Endothelial cell of umbilical vein (primary cell): Measurements from ENCODE around the gene AGBL4. TPM values are rescaled to one million over a fixed set of nuclear protein-coding genes. Genes with fewer than 3 reads are reported as not detected.

Experiments used
- BruUV-seq: library from RNA; stranded (reverse); fragments of 400-500 nt; replicated peaks from 2 replicates; lab custom pipeline; 2021; lab: Mats Ljungman, UMichigan
- CTCF ChIA-PET: fragments of 300-600, 350-600 bp; sonication (Branson Sonifier 250); formaldehyde crosslinking; loops from one replicate; lab custom pipeline; 2021; ENCODE audit warnings: antibody characterized with exemption, inconsistent platforms; lab: Charles Lee
- POLR2A ChIA-PET: fragments of 300-600, 350-600 bp; sonication (Branson Sonifier 250); formaldehyde crosslinking; loops from one replicate; lab custom pipeline; 2021; ENCODE audit warnings: antibody characterized with exemption, inconsistent platforms; lab: Charles Lee
- DNase-seq: peaks from one replicate; pipeline ENCODE4 v3.0.0-alpha.2; 2011; ENCODE audit warnings: low read depth, low spot score
- FAIRE-seq: peaks from 2 replicates; lab custom pipeline; 2011; peaks lifted over from hg19 to GRCh38; lab: Jason Lieb, UNC
- H2AFZ ChIP-seq: 2 replicates; pipeline ENCODE4 v1.6.0; 2012; ENCODE audit warnings: low read depth, low read length, control low read depth, inconsistent platforms
- H3K27ac ChIP-seq: 2 replicates; pipeline ENCODE4 v1.5.1; 2011; ENCODE audit warnings: low read depth, mild to moderate bottlenecking, control low read depth, low read length, moderate library complexity; ENCODE audit not compliant: insufficient read depth
- H3K27me3 ChIP-seq, 2 experiments: 2 replicates each; pipeline versions ENCODE4 v1.6.0 to v1.6.1; 2011; ENCODE audit warnings: low read length in 2 of 2, mixed read lengths in 1 of 2; ENCODE audit not compliant: control insufficient read depth in 2 of 2, insufficient read depth in 2 of 2
- H3K36me3 ChIP-seq, 2 experiments: 2 replicates in 1 of 2; 3 replicates in 1 of 2; pipeline ENCODE4 v1.5.1; 2011; ENCODE audit warnings: low read length in 2 of 2, mild to moderate bottlenecking in 1 of 2, moderate library complexity in 1 of 2; ENCODE audit not compliant: control insufficient read depth in 2 of 2, insufficient read depth in 2 of 2; ENCODE audit errors: extremely low read depth in 1 of 2
- H3K4me1 ChIP-seq: 3 replicates; pipeline ENCODE4 v1.5.1; 2011; ENCODE audit warnings: mild to moderate bottlenecking, low read length; ENCODE audit not compliant: control insufficient read depth, insufficient read depth; ENCODE audit errors: extremely low read depth
- H3K4me2 ChIP-seq: 2 replicates; pipeline ENCODE4 v1.6.1; 2011; ENCODE audit warnings: low read length, control low read depth, mixed read lengths; ENCODE audit not compliant: insufficient read depth
- H3K4me3 ChIP-seq, 3 experiments: fragments of 200-600 bp in 1 of 3; sonication (generic), shearing (Covaris generic) in 1 of 3; replicated peaks in 1 of 3; 2 replicates each; pipeline ENCODE4 v1.5.1; 2011 to 2016; ENCODE audit warnings: control low read depth in 3 of 3, low read length in 3 of 3, mild to moderate bottlenecking in 2 of 3, inconsistent platforms in 1 of 3, low read depth in 1 of 3, moderate library complexity in 1 of 3; ENCODE audit not compliant: insufficient read depth in 1 of 3
- H3K79me2 ChIP-seq: 2 replicates; pipeline ENCODE4 v1.6.0; 2012; ENCODE audit warnings: low read length, inconsistent platforms; ENCODE audit not compliant: control insufficient read depth, insufficient read depth
- H3K9ac ChIP-seq: replicated peaks from 2 replicates; pipeline ENCODE3; 2011; ENCODE audit warnings: low read length, control low read depth; ENCODE audit not compliant: insufficient read depth; ENCODE audit errors: extremely low read depth
- H3K9me1 ChIP-seq: replicated peaks from 3 replicates; pipeline ENCODE4 v1.6.0; 2011; ENCODE audit warnings: mild to moderate bottlenecking, low read length; ENCODE audit not compliant: control insufficient read depth, insufficient read depth; ENCODE audit errors: extremely low read depth
- H3K9me3 ChIP-seq: replicated peaks from 2 replicates; pipeline ENCODE4 v1.5.1; 2012; ENCODE audit warnings: low read length, inconsistent platforms; ENCODE audit not compliant: control insufficient read depth, insufficient read depth
- H4K20me1 ChIP-seq: replicated peaks from 2 replicates; pipeline ENCODE3; 2011; ENCODE audit warnings: mild to moderate bottlenecking, low read length; ENCODE audit not compliant: control insufficient read depth, insufficient read depth; ENCODE audit errors: extremely low read depth
- EZH2 ChIP-seq: IDR thresholded peaks from 2 replicates; pipeline ENCODE4 v1.6.1; 2012; ENCODE audit warnings: borderline replicate concordance, low read depth, mild to moderate bottlenecking, moderate library complexity, low read length, inconsistent platforms; ENCODE audit not compliant: severe bottlenecking
- FOS ChIP-seq: IDR thresholded peaks from 2 replicates; pipeline ENCODE4 v1.6.1; 2011; ENCODE audit warnings: mild to moderate bottlenecking, low read length, moderate library complexity, borderline replicate concordance; ENCODE audit not compliant: insufficient read depth
- GATA2 ChIP-seq: IDR thresholded peaks from 2 replicates; pipeline ENCODE4 v1.7.0; 2011; ENCODE audit warnings: low read depth, mild to moderate bottlenecking, moderate library complexity, mixed read lengths, low read length; ENCODE audit not compliant: insufficient read length, insufficient read depth
- JUN ChIP-seq: IDR thresholded peaks from 2 replicates; pipeline ENCODE4 v1.6.1; 2011; ENCODE audit warnings: borderline replicate concordance, low read depth; ENCODE audit not compliant: insufficient read length, insufficient read depth
- MYC ChIP-seq: IDR thresholded peaks from one replicate; pipeline ENCODE4 v1.6.1; 2011; ENCODE audit warnings: mild to moderate bottlenecking, low read depth, low read length
- POLR2A ChIP-seq: IDR thresholded peaks from 2 replicates; pipeline ENCODE4 v1.6.1; 2012; ENCODE audit warnings: low read depth, mild to moderate bottlenecking, control low read depth, low read length
- POLR2AphosphoS5 ChIP-seq: IDR thresholded peaks from 2 replicates; pipeline ENCODE4 v1.6.1; 2012; ENCODE audit warnings: low read depth, mild to moderate bottlenecking, control low read depth, low read length, moderate library complexity; ENCODE audit not compliant: insufficient read depth
- dilution Hi-C: fragments of 300-500 bp; cut with MboI; formaldehyde crosslinking; loops from one replicate; pipeline ENCODE4 v1.15.0; 2019; ENCODE audit warnings: low sequenced_read_pairs; ENCODE audit not compliant: extremely low pct_ligation_motif_present
- intact Hi-C: fragments of 100-400 bp; cut with micrococcal nuclease; formaldehyde crosslinking; loops from one replicate; pipeline ENCODE4 v1.10.0; 2022
- polyA plus RNA-seq, 4 experiments: library from polyadenylated mRNA; depleted of rRNA in 3 of 4; stranded (reverse) in 3 of 4; unstranded in 1 of 4; fragments of >200 nt; gene quantifications; 2 replicates each; pipeline versions ENCODE4 v1.2.1 to v1.2.3, GENCODE V29; 2011 to 2012; ENCODE audit warnings: missing spikeins in 1 of 4
- total RNA-seq: library from RNA; stranded (reverse); gene quantifications from 2 replicates; pipeline ENCODE4 v1.2.3, GENCODE V29; 2021
- TF ChIP-seq, protein P1 (sequence below), 2 donors: IDR thresholded peaks; 1 replicate in 1 of 2; 2 replicates in 1 of 2; pipeline ENCODE4 v1.5.1; 2011; ENCODE audit warnings: low read length in 2 of 2, mild to moderate bottlenecking in 2 of 2, moderate library complexity in 2 of 2, control low read depth in 1 of 2, inconsistent platforms in 1 of 2, low read depth in 1 of 2; ENCODE audit not compliant: insufficient read depth in 1 of 2; ENCODE audit errors: extremely low read depth in 1 of 2
- TF ChIP-seq, protein P2 (sequence below): IDR thresholded peaks from 2 replicates; pipeline ENCODE4 v1.6.1; 2011; ENCODE audit not compliant: insufficient read depth, insufficient read length

AGBL4 gene
- total and polyA plus RNA-seq, 2 donors (not counting 3 experiments of a cell fraction or from before 2014, with no cell fraction given), result not detected

DNA sequence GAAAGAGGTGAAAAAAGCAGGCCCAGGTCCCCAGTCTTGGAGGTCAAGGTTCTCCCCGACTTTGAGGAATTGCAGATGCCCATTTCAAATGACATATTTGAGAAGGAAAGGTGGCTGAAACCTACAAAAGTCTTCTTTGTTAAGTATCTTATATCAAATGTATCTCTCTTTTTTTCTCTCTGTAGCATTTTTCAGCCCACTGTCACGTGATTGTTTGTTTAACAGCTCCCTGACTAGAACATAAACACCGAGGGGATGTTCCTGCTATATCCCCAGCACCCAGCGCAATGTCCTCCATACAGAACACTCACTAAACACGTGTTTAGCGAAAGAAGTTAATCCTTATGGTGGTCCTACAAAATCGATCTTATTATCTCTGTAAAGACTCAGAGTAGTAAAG, 1274.7 kb downstream of the AGBL4 start:
- POLR2A ChIA-PET, result no interaction called here
- H3K4me2 ChIP-seq, result no peak overlapping the region
- H3K9ac ChIP-seq, result no peak overlapping the region
- no peaks in the 10 kb centered on the region for H4K20me1 ChIP-seq
- H3K79me2 ChIP-seq, result no peaks in the 10 kb centered on the region
- dilution Hi-C loops (no loop called here), intact Hi-C loops (no loop called here)
- H2AFZ ChIP-seq, result no peak overlapping the region
- CTCF ChIA-PET, result no interaction called here
- no peaks in the 10 kb centered on the region for H3K9me1 ChIP-seq
- H3K4me1 ChIP-seq, result no peaks in the 10 kb centered on the region
- H3K9me3 ChIP-seq, result no peaks in the 10 kb centered on the region
- DNase-seq (no peak), FAIRE-seq (no peak)
- no peaks in the 10 kb centered on the region for H3K36me3 ChIP-seq
- H3K27ac ChIP-seq, result no peak overlapping the region
- no TSS peak for BruUV-seq
- no peak for TF ChIP-seq EZH2
- TF ChIP-seq JUN, result no peak
- TF ChIP-seq MYC, result no peak
- TF ChIP-seq GATA2, result no peak
- TF ChIP-seq, protein P1, sequence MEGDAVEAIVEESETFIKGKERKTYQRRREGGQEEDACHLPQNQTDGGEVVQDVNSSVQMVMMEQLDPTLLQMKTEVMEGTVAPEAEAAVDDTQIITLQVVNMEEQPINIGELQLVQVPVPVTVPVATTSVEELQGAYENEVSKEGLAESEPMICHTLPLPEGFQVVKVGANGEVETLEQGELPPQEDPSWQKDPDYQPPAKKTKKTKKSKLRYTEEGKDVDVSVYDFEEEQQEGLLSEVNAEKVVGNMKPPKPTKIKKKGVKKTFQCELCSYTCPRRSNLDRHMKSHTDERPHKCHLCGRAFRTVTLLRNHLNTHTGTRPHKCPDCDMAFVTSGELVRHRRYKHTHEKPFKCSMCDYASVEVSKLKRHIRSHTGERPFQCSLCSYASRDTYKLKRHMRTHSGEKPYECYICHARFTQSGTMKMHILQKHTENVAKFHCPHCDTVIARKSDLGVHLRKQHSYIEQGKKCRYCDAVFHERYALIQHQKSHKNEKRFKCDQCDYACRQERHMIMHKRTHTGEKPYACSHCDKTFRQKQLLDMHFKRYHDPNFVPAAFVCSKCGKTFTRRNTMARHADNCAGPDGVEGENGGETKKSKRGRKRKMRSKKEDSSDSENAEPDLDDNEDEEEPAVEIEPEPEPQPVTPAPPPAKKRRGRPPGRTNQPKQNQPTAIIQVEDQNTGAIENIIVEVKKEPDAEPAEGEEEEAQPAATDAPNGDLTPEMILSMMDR (IDR thresholded peaks at IDR 0.05; ENCODE audit: extremely low read depth in 1 of 2, insufficient read depth in 1 of 2, low read depth in 1 of 2, low read length in 2 of 2), result no peak
- no peak for TF ChIP-seq POLR2A
- TF ChIP-seq, protein P2, sequence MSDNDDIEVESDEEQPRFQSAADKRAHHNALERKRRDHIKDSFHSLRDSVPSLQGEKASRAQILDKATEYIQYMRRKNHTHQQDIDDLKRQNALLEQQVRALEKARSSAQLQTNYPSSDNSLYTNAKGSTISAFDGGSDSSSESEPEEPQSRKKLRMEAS, result no peak
- TF ChIP-seq POLR2AphosphoS5, result no peak
- no peak for TF ChIP-seq FOS
- H3K27me3 ChIP-seq, result no peaks in the 10 kb centered on the region
- H3K4me3 ChIP-seq, result no peak overlapping the region
